ENCODE results near the gene RGS19. TPM values are rescaled to one million over a fixed set of nuclear protein-coding genes. Genes with fewer than 3 reads are reported as not detected.
"Not testable (repeated sequence)": the region's sequence is repeated elsewhere in the genome, so short reads cannot be mapped to it uniquely, and the experiment has no call there.

Gene RGS19, protein sequence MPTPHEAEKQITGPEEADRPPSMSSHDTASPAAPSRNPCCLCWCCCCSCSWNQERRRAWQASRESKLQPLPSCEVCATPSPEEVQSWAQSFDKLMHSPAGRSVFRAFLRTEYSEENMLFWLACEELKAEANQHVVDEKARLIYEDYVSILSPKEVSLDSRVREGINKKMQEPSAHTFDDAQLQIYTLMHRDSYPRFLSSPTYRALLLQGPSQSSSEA
- total RNA-seq = 10 to 100 TPM in 2 of 4 donors, 1 to 10 TPM in 2; 3.4 to 16.0 (median 10.5) TPM

- peak; percentile 77 for ATAC-seq
- Histone ChIP-seq H3K4me3 (peak within 1 kb of the TSS; percentile 34 to 78), H3K27ac (peak within 1 kb of the TSS in 3 of 4 donors; percentile 77 to 83 (median 82)), H3K27me3 (peaks cover 18% of the 10 kb centered on the region), H3K4me1 (peaks cover 0 to 52% (median 25%) of the 10 kb centered on the region in 3 donors), H3K36me3 (peaks cover 0 to 11% of the 10 kb centered on the region in 2 donors), H3K9me3 (no peaks in the 10 kb centered on the region)
- WGBS, 2 donors (ENCODE audit: low coverage in 1 of 2) = no CpG with 5 or more reads among the region's 73 CpGs
- TF ChIP-seq, protein P1, sequence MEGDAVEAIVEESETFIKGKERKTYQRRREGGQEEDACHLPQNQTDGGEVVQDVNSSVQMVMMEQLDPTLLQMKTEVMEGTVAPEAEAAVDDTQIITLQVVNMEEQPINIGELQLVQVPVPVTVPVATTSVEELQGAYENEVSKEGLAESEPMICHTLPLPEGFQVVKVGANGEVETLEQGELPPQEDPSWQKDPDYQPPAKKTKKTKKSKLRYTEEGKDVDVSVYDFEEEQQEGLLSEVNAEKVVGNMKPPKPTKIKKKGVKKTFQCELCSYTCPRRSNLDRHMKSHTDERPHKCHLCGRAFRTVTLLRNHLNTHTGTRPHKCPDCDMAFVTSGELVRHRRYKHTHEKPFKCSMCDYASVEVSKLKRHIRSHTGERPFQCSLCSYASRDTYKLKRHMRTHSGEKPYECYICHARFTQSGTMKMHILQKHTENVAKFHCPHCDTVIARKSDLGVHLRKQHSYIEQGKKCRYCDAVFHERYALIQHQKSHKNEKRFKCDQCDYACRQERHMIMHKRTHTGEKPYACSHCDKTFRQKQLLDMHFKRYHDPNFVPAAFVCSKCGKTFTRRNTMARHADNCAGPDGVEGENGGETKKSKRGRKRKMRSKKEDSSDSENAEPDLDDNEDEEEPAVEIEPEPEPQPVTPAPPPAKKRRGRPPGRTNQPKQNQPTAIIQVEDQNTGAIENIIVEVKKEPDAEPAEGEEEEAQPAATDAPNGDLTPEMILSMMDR (IDR thresholded peaks at IDR 0.05) = no peak
- TF ChIP-seq POLR2AphosphoS5 (IDR thresholded peaks at IDR 0.05) (no peak), EP300 (IDR thresholded peaks at IDR 0.05) (no peak), POLR2A (IDR thresholded peaks at IDR 0.05) (peak in 1 of 2 donors; percentile 40)
Measured at GRCh38 chr20:64079273-64080012, at the start of gene RGS19. Gene RGS19 (minus strand): TSS chr20:64079518. CDS start chr20:64076886, 2,632 bp downstream.

DNA sequence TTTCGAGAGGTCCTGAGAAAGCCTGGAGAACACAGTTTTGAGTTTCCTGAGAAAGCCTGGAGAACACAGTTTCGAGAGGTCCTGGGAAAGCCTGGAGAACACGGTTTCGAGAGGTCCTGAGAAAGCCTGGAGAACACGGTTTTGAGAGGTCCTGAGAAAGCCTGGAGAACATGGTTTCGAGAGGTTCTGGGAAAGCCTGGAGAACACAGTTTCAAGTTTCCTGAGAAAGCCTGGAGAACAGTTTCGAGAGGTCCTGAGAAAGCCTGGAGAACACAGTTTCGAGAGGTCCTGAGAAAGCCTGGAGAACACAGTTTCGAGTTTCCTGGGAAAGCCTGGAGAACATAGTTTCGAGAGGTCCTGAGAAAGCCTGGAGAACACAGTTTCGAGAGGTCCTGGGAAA is 44.2 kb upstream of the RGS19 start:
- not testable (repeated sequence) for H3K4me3 ChIP-seq, ATAC-seq, H3K27ac ChIP-seq, H3K4me1 ChIP-seq, H3K9me3 ChIP-seq, H3K36me3 ChIP-seq
- peaks cover 48% of the 10 kb centered on the region for H3K27me3 ChIP-seq
- 78% methylated on average over 10 to 11 of the region's 11 CpGs for WGBS, 2 donors (ENCODE audit: low coverage in 1 of 2)

DNA sequence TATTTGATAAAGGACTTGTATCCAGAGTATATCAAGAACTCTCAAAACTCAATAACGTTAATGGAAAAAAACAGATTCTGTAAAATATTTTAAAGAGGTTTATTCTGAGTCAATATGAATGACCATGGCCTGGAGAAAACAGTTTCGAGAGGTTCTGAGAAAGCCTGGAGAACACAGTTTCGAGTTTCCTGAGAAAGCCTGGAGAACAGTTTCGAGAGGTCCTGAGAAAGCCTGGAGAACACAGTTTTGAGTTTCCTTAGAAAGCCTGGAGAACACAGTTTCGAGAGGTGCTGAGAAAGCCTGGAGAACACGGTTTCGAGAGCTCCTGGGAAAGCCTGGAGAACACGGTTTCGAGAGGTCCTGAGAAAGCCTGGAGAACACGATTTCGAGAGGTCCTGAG is 43.6 kb upstream of the RGS19 start:
- H3K27me3 ChIP-seq = peaks cover 43% of the 10 kb centered on the region
- H3K4me1 ChIP-seq, H3K27ac ChIP-seq, ATAC-seq, H3K4me3 ChIP-seq, H3K9me3 ChIP-seq, H3K36me3 ChIP-seq: not testable (repeated sequence)
- WGBS, 2 donors (ENCODE audit: low coverage in 1 of 2) = 74 to 76% methylated on average over 5 to 11 of the region's 11 CpGs

GRCh38 chr20:64121586-64121985 is 42.3 kb upstream of the RGS19 start:
- Histone ChIP-seq H3K27me3 (peaks cover 41% of the 10 kb centered on the region), H3K36me3 (no peaks in the 10 kb centered on the region), H3K4me3 (no peak overlapping the region), H3K9me3 (no peaks in the 10 kb centered on the region), H3K4me1 (peaks cover 0 to 9% (median 3%) of the 10 kb centered on the region in 3 donors), H3K27ac (no peak overlapping the region)
- 80 to 81% methylated on average over 7 to 10 of the region's 12 CpGs for WGBS, 2 donors (ENCODE audit: low coverage in 1 of 2)
- no peak for ATAC-seq
- no peak for TF ChIP-seq POLR2A (IDR thresholded peaks at IDR 0.05)
- TF ChIP-seq EP300 (IDR thresholded peaks at IDR 0.05) = no peak
- TF ChIP-seq, protein P1 (IDR thresholded peaks at IDR 0.05) = no peak
- no peak for TF ChIP-seq POLR2AphosphoS5 (IDR thresholded peaks at IDR 0.05)

DNA sequence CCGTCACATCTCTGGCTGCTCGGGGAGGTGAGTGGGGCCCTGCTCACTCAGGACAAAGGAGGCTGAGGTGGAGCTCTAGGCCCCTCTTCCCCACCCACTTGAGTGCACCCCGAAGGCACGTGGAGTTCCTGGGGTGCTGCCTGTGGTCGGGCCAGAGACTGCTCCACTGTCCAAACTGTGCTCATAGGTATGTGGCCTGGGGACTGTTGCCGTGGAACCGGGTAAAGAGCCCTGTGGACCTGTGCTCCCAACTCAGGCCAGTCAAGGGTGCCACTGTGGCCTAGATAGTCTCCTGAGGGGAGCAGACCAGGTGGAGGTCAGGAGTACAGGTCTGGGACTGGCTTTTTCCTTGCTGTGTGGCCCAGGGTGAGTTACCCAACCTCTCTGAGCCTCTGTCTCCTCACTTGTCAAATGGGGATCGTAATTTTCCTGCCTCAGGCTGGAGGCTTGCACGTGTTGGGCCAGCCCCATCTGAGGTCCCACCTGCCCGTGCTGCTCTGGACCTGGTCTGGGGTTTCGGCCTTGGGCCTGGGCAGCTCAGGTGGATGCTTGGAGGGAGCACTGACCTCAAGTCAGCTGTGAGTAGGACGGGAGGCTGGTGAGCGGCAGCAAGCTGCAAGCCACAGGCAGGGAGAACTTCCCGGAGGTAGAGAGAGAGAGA is 40.5 kb upstream of the RGS19 start:
- H3K4me1 ChIP-seq = peaks cover 0 to 9% (median 3%) of the 10 kb centered on the region in 3 donors
- H3K27me3 ChIP-seq = peaks cover 38% of the 10 kb centered on the region
- 0% methylated on average over 1 of the region's 14 CpGs; no CpG with 5 or more reads in 1 of the 2 donors for WGBS, 2 donors (ENCODE audit: low coverage in 1 of 2)
- no peaks in the 10 kb centered on the region for H3K36me3 ChIP-seq
- peak overlapping the region in 1 of 2 donors; percentile 22 for H3K4me3 ChIP-seq
- H3K9me3 ChIP-seq = no peaks in the 10 kb centered on the region
- no peak for TF ChIP-seq POLR2A (IDR thresholded peaks at IDR 0.05)
- TF ChIP-seq POLR2AphosphoS5 (IDR thresholded peaks at IDR 0.05) = no peak
- TF ChIP-seq, protein P1 (IDR thresholded peaks at IDR 0.05) = no peak
- no peak for TF ChIP-seq EP300 (IDR thresholded peaks at IDR 0.05)
- no peak for ATAC-seq
- H3K27ac ChIP-seq = no peak overlapping the region

All from gastroesophageal sphincter (tissue), 4 donors.